NT2/D1 (cell line): ENCODE data around the gene ANKRD13B.

Source experiments
- YY1 ChIP-seq: IDR thresholded peaks from 2 replicates; pipeline ENCODE4 v1.6.1; 2011; ENCODE audit not compliant: insufficient read length, insufficient read depth
- ZNF274 ChIP-seq: IDR thresholded peaks from 2 replicates; pipeline ENCODE4 v1.6.1; 2011; ENCODE audit warnings: mild to moderate bottlenecking, low read depth, low read length

DNA sequence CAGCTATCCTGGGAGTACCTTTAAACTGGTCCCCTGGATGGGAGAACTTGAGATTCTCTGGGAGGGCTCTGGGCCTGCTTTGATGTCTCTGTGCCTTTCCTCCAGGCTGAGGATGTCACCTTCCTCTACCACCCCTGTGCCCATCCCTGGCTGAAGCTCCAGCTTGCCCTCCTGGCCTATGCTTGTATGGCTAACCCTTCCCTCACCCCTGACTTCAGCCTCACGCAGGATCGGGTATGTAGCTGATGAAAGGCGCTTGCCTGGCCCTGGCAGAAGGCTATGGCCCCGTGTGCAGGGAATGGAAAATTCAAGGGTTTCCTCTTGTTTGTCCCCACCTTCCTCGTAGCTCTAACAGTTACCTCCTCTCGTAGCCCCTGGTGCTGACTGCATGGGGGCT is 21.4 kb upstream of the ANKRD13B start:
- TF ChIP-seq YY1, result no peak
- TF ChIP-seq ZNF274, result no peak
